SU-DHL-6 (cell line): Measurements from ENCODE around the gene PLCB1.

Source experiments
- EZH2phosphoT487 ChIP-seq: fragments of 200-600 bp; sonication (generic), shearing (Covaris generic); conservative IDR thresholded peaks from 2 replicates; pipeline ENCODE4 v1.6.1; 2018; ENCODE audit warnings: mild to moderate bottlenecking, antibody characterized with exemption, low read length, moderate library complexity, mixed read lengths
- TF ChIP-seq, protein P1 (sequence below): fragments of 200-600 bp; sonication (generic); IDR thresholded peaks from one replicate; pipeline ENCODE4 v1.5.1; 2017; ENCODE audit warnings: antibody characterized with exemption, mild to moderate bottlenecking, low read length, moderate library complexity; ENCODE audit not compliant: insufficient read depth, poor library complexity, severe bottlenecking

DNA sequence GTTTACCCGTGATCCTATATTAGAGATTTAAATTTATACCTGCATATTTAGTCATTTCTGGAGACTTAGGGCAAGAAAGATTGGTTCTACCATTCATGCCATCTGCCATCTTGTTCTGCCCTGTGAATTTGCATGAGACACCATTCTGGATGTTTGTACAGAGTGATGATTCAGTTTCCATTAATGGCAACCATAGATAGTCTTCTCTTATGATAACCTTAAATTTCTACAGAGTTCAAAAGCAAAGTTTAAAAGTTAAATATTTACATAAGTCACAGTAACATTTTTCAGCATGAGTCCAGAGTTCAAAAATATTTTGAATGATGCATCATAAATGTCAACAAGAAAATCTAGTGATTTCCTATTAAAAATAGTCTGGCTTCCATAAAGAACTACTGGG lies 23.2 kb downstream of the PLCB1 start:
- TF ChIP-seq, protein P1, sequence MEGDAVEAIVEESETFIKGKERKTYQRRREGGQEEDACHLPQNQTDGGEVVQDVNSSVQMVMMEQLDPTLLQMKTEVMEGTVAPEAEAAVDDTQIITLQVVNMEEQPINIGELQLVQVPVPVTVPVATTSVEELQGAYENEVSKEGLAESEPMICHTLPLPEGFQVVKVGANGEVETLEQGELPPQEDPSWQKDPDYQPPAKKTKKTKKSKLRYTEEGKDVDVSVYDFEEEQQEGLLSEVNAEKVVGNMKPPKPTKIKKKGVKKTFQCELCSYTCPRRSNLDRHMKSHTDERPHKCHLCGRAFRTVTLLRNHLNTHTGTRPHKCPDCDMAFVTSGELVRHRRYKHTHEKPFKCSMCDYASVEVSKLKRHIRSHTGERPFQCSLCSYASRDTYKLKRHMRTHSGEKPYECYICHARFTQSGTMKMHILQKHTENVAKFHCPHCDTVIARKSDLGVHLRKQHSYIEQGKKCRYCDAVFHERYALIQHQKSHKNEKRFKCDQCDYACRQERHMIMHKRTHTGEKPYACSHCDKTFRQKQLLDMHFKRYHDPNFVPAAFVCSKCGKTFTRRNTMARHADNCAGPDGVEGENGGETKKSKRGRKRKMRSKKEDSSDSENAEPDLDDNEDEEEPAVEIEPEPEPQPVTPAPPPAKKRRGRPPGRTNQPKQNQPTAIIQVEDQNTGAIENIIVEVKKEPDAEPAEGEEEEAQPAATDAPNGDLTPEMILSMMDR: no peak
- TF ChIP-seq EZH2phosphoT487: no peak
